Esophagus muscularis mucosa (tissue), 4 donors: ENCODE results near the gene RCAN1. TPM values are rescaled to one million over a fixed set of nuclear protein-coding genes. Genes with fewer than 3 reads are reported as not detected.

Experiments used
- total RNA-seq, 4 donors: library from RNA; depleted of rRNA; stranded (reverse); fragments of >200 nt; gene quantifications; one replicate each; pipeline versions ENCODE4 v1.1.0 to v1.2.1, GENCODE V29; 2016

RCAN1 gene
- total RNA-seq, 4 donors from 2014 or later: 32.4 to 58.8 (median 37.9) TPM

Other genes with a start within 250 kb of the RCAN1 start
- 10 to 100 TPM in 2 of 4 donors, 1 to 10 TPM in 2; 2.3 to 12.4 (median 9.6) TPM for gene SMIM11, start 239.6 kb downstream of the RCAN1 start, total RNA-seq
- not detected for gene SMIM34, start 191.2 kb downstream of the RCAN1 start, total RNA-seq
- gene KCNE1, start 102.9 kb downstream of the RCAN1 start, total RNA-seq: 1 to 10 TPM; 1.5 to 2.9 (median 2.2) TPM
- 1 to 10 TPM in 1 of 4 donors, under 1 TPM in 3; under 0.01 to 1.9 (median 0.39) TPM for gene CLIC6, start 53.9 kb upstream of the RCAN1 start, total RNA-seq